Measurements from ENCODE around the gene REEP3.

REEP3 gene

GRCh38 chr10:63636812-63637211 is 115.6 kb downstream of the REEP3 start:
- H4K20me1 ChIP-seq (ENCODE audit: insufficient read depth): no peaks in the 10 kb centered on the region
- no peak overlapping the region for H3K9ac ChIP-seq
- no peak overlapping the region for H2AFZ ChIP-seq (ENCODE audit: low read depth)
- peaks cover 5% of the 10 kb centered on the region for H3K4me1 ChIP-seq (ENCODE audit: low read depth, poor library complexity, severe bottlenecking)
- no peaks in the 10 kb centered on the region for H3K36me3 ChIP-seq (ENCODE audit: insufficient read depth)
- no peak for TF ChIP-seq CTCF (conservative IDR thresholded peaks at IDR 0.05; ENCODE audit: low read depth, low read length)
- H3K79me2 ChIP-seq (ENCODE audit: insufficient read depth, low read depth): no peaks in the 10 kb centered on the region
- H3K27ac ChIP-seq: no peak overlapping the region
- no peaks in the 10 kb centered on the region for H3K27me3 ChIP-seq (ENCODE audit: insufficient read depth, low read depth)
- no peak overlapping the region for H3K4me2 ChIP-seq
- H3K4me3 ChIP-seq (IDR thresholded peaks at IDR 0.05; ENCODE audit: insufficient read depth, low read depth, low read length): no peak overlapping the region

- H3K4me2 ChIP-seq: no peak overlapping the region
- H3K27ac ChIP-seq: no peak overlapping the region
- H3K4me3 ChIP-seq (IDR thresholded peaks at IDR 0.05; ENCODE audit: insufficient read depth, low read depth, low read length): no peak overlapping the region
- H3K27me3 ChIP-seq (ENCODE audit: insufficient read depth, low read depth): no peaks in the 10 kb centered on the region
- TF ChIP-seq CTCF (conservative IDR thresholded peaks at IDR 0.05; ENCODE audit: low read depth, low read length): no peak
- no peaks in the 10 kb centered on the region for H3K4me1 ChIP-seq (ENCODE audit: low read depth, poor library complexity, severe bottlenecking)
- no peaks in the 10 kb centered on the region for H3K79me2 ChIP-seq (ENCODE audit: insufficient read depth, low read depth)
- H3K36me3 ChIP-seq (ENCODE audit: insufficient read depth): no peaks in the 10 kb centered on the region
- no peak overlapping the region for H2AFZ ChIP-seq (ENCODE audit: low read depth)
- H3K9ac ChIP-seq: no peak overlapping the region
- H4K20me1 ChIP-seq (ENCODE audit: insufficient read depth): no peaks in the 10 kb centered on the region
These were observed 116.7 kb downstream of the REEP3 start for GRCh38 chr10:63637901-63638327.

GRCh38 chr10:63641366-63641765 is 120.2 kb downstream of the REEP3 start:
- Histone ChIP-seq H3K27me3 (ENCODE audit: insufficient read depth, low read depth) (no peaks in the 10 kb centered on the region), H3K4me3 (IDR thresholded peaks at IDR 0.05; ENCODE audit: insufficient read depth, low read depth, low read length) (no peak overlapping the region), H4K20me1 (ENCODE audit: insufficient read depth) (no peaks in the 10 kb centered on the region), H3K36me3 (ENCODE audit: insufficient read depth) (no peaks in the 10 kb centered on the region), H3K4me2 (no peak overlapping the region), H3K4me1 (ENCODE audit: low read depth, poor library complexity, severe bottlenecking) (no peaks in the 10 kb centered on the region), H3K27ac (no peak overlapping the region), H2AFZ (ENCODE audit: low read depth) (no peak overlapping the region), H3K79me2 (ENCODE audit: insufficient read depth, low read depth) (no peaks in the 10 kb centered on the region), H3K9ac (no peak overlapping the region)
- TF ChIP-seq CTCF (conservative IDR thresholded peaks at IDR 0.05; ENCODE audit: low read depth, low read length): no peak

- no peak for TF ChIP-seq CTCF (conservative IDR thresholded peaks at IDR 0.05; ENCODE audit: low read depth, low read length)
- H3K79me2 ChIP-seq (ENCODE audit: insufficient read depth, low read depth): no peaks in the 10 kb centered on the region
- H3K4me1 ChIP-seq (ENCODE audit: low read depth, poor library complexity, severe bottlenecking): no peaks in the 10 kb centered on the region
- no peaks in the 10 kb centered on the region for H4K20me1 ChIP-seq (ENCODE audit: insufficient read depth)
- no peak overlapping the region for H2AFZ ChIP-seq (ENCODE audit: low read depth)
- no peak overlapping the region for H3K9ac ChIP-seq
- H3K36me3 ChIP-seq (ENCODE audit: insufficient read depth): no peaks in the 10 kb centered on the region
- H3K27me3 ChIP-seq (ENCODE audit: insufficient read depth, low read depth): no peaks in the 10 kb centered on the region
- no peak overlapping the region for H3K4me3 ChIP-seq (IDR thresholded peaks at IDR 0.05; ENCODE audit: insufficient read depth, low read depth, low read length)
- H3K27ac ChIP-seq: no peak overlapping the region
- H3K4me2 ChIP-seq: no peak overlapping the region
These were observed 120.6 kb downstream of the REEP3 start for GRCh38 chr10:63641799-63642198.

All from KMS-11 (cell line).